ENCODE data around the gene MTUS2.

MTUS2 gene

DNA sequence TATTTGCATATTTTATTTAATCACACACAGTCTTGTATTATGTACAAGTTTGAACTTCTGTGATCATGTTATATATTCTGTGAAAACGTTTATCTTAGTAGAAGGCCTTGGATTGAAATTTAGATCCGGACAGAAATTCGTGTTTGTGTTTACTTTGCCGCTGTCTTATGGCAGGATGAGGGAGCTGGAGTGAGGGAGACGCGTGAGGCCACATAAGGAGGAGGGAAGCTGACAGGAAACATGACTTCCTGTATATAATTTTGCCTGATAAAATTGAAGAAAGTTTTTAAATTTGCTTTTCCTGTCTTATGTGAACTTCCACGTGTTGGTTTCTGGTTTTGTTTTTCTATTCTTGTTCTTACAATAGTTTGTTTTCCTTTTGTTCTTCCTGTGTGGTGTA lies 200.2 kb downstream of the MTUS2 start:
- CTCF ChIA-PET, result no interaction called here
- DNase-seq (ENCODE audit: extremely low spot score), result no peak
- POLR2A ChIA-PET, result no interaction called here
- TF ChIP-seq, protein P1, sequence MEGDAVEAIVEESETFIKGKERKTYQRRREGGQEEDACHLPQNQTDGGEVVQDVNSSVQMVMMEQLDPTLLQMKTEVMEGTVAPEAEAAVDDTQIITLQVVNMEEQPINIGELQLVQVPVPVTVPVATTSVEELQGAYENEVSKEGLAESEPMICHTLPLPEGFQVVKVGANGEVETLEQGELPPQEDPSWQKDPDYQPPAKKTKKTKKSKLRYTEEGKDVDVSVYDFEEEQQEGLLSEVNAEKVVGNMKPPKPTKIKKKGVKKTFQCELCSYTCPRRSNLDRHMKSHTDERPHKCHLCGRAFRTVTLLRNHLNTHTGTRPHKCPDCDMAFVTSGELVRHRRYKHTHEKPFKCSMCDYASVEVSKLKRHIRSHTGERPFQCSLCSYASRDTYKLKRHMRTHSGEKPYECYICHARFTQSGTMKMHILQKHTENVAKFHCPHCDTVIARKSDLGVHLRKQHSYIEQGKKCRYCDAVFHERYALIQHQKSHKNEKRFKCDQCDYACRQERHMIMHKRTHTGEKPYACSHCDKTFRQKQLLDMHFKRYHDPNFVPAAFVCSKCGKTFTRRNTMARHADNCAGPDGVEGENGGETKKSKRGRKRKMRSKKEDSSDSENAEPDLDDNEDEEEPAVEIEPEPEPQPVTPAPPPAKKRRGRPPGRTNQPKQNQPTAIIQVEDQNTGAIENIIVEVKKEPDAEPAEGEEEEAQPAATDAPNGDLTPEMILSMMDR (IDR thresholded peaks at IDR 0.05; ENCODE audit: control extremely low read depth, extremely low read depth, low read depth, missing control alignments), result no peak

DNA sequence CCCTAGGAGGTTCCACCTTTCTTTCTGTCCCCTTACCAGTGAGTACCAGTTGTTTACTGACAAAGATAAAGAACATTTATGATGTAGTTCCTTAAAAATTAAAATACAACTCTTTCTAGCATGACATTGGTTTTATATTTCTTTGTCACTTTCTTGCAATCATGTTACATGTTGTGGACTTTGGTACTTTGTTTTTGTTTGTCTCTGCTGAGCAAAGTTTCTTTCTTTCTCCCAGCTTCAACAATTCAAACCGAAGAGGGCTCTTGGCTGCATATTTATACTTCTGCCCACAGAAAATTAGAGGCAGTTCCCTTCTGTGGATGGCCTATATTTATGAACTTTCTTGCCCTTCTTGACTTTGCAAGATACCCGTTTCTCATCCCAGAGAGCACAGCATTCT lies 201.2 kb downstream of the MTUS2 start:
- no peak for DNase-seq (ENCODE audit: extremely low spot score)
- CTCF ChIA-PET, result no interaction called here
- POLR2A ChIA-PET, result no interaction called here
- TF ChIP-seq, protein P1 (IDR thresholded peaks at IDR 0.05; ENCODE audit: control extremely low read depth, extremely low read depth, low read depth, missing control alignments), result no peak

- TF ChIP-seq, protein P1 (IDR thresholded peaks at IDR 0.05; ENCODE audit: control extremely low read depth, extremely low read depth, low read depth, missing control alignments), result no peak
- no peak for DNase-seq (ENCODE audit: extremely low spot score)
- CTCF ChIA-PET, result no interaction called here
- POLR2A ChIA-PET, result no interaction called here
Measured at GRCh38 chr13:29021717-29022116, 201.6 kb downstream of the MTUS2 start.

DNA sequence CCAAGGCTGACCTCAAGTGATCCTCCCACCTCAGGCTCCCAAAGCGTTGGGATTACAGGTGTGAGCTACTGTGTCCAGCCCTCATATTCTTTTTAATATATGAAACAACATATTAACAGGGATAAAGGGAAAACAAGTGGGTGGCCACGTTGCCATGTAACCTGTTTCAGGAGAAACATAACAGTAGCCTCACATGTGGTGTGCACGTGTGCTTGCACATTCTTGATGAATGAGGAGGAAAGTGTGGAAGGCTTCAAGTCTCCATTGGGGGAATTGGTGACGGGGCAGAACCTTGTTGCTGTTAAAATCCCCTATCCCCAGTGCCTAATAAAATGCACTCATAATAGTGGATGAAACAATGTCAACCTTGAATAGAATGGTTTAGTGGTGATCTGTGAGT lies 202.3 kb downstream of the MTUS2 start:
- ChIA-PET POLR2A (no interaction called here), CTCF (no interaction called here)
- DNase-seq (ENCODE audit: extremely low spot score), result no peak
- TF ChIP-seq, protein P1 (IDR thresholded peaks at IDR 0.05; ENCODE audit: control extremely low read depth, extremely low read depth, low read depth, missing control alignments), result no peak

GRCh38 chr13:29022968-29023367 lies 202.8 kb downstream of the MTUS2 start:
- DNase-seq (ENCODE audit: extremely low spot score), result no peak
- ChIA-PET CTCF (no interaction called here), POLR2A (no interaction called here)
- TF ChIP-seq, protein P1 (IDR thresholded peaks at IDR 0.05; ENCODE audit: control extremely low read depth, extremely low read depth, low read depth, missing control alignments), result no peak

- no peak for DNase-seq (ENCODE audit: extremely low spot score)
- ChIA-PET CTCF (no interaction called here), POLR2A (no interaction called here)
- TF ChIP-seq, protein P1 (IDR thresholded peaks at IDR 0.05; ENCODE audit: control extremely low read depth, extremely low read depth, low read depth, missing control alignments), result no peak
Measured at GRCh38 chr13:29024783-29025182, 204.6 kb downstream of the MTUS2 start.

- ChIA-PET POLR2A (no interaction called here), CTCF (no interaction called here)
- TF ChIP-seq, protein P1 (IDR thresholded peaks at IDR 0.05; ENCODE audit: control extremely low read depth, extremely low read depth, low read depth, missing control alignments), result no peak
- DNase-seq (ENCODE audit: extremely low spot score), result no peak
Measured at GRCh38 chr13:29028868-29029267, 208.7 kb downstream of the MTUS2 start.

Data from GM10248 (cell line).